Measurements from ENCODE around the gene ANXA3. TPM values are rescaled to one million over a fixed set of nuclear protein-coding genes. Genes with fewer than 3 reads are reported as not detected.
"Not testable (repeated sequence)": the region's sequence is repeated elsewhere in the genome, so short reads cannot be mapped to it uniquely, and the experiment has no call there.

The ANXA3 gene
- 1 to 10 TPM in 1 of 2 experiments, under 1 TPM in 1; 0.41 to 7.4 TPM for total RNA-seq

- ATAC-seq = peak; percentile 45
- Mint-ChIP-seq H3K4me1 (peaks cover 11% of the 10 kb centered on the region), H3K4me3 (peak within 1 kb of the TSS; percentile 40), H3K27ac (no peak within 1 kb of the TSS), H3K27me3 (peaks cover 55% of the 10 kb centered on the region), H3K9me3 (ENCODE audit: low read depth) (no peaks in the 10 kb centered on the region), H3K36me3 (no peaks in the 10 kb centered on the region)
- DNase-seq = no peak
- CTCF ChIA-PET = no interaction called here
Observed at GRCh38 chr4:78551420-78552351, at the start of gene ANXA3. TSS of gene ANXA3 (plus strand) at chr4:78551770. CDS start at chr4:78554474, 2,704 bp downstream.

- peaks cover 18% of the 10 kb centered on the region for H3K27me3 Mint-ChIP-seq
- H3K36me3 Mint-ChIP-seq; ATAC-seq; DNase-seq; H3K4me3 Mint-ChIP-seq; H3K27ac Mint-ChIP-seq; H3K9me3 Mint-ChIP-seq (ENCODE audit: low read depth); H3K4me1 Mint-ChIP-seq; CTCF ChIA-PET: not testable (repeated sequence)
Observed at GRCh38 chr4:78506260-78506659, 45.3 kb upstream of the ANXA3 start.

GRCh38 chr4:78509043-78509442, 42.5 kb upstream of the ANXA3 start:
- H3K4me3 Mint-ChIP-seq = no peak overlapping the region
- no peaks in the 10 kb centered on the region for H3K9me3 Mint-ChIP-seq (ENCODE audit: low read depth)
- DNase-seq (no peak), ATAC-seq (no peak)
- CTCF ChIA-PET = no interaction called here
- no peaks in the 10 kb centered on the region for H3K36me3 Mint-ChIP-seq
- H3K27me3 Mint-ChIP-seq = peaks cover 6% of the 10 kb centered on the region
- H3K4me1 Mint-ChIP-seq = no peaks in the 10 kb centered on the region
- no peak overlapping the region for H3K27ac Mint-ChIP-seq

GRCh38 chr4:78510108-78510507, 41.5 kb upstream of the ANXA3 start:
- DNase-seq (no peak), ATAC-seq (no peak)
- H3K27me3 Mint-ChIP-seq = peaks cover 5% of the 10 kb centered on the region
- no peak overlapping the region for H3K27ac Mint-ChIP-seq
- no peaks in the 10 kb centered on the region for H3K4me1 Mint-ChIP-seq
- H3K4me3 Mint-ChIP-seq = no peak overlapping the region
- H3K36me3 Mint-ChIP-seq = no peaks in the 10 kb centered on the region
- CTCF ChIA-PET = no interaction called here
- H3K9me3 Mint-ChIP-seq (ENCODE audit: low read depth) = no peaks in the 10 kb centered on the region

- no peaks in the 10 kb centered on the region for H3K36me3 Mint-ChIP-seq
Observed at GRCh38 chr4:78510681-78511080, 40.9 kb upstream of the ANXA3 start.

GRCh38 chr4:78512357-78512920, 39.1 kb upstream of the ANXA3 start:
- DNase-seq (no peak), ATAC-seq (no peak)
- no peaks in the 10 kb centered on the region for H3K4me1 Mint-ChIP-seq
- H3K27ac Mint-ChIP-seq = no peak overlapping the region
- H3K27me3 Mint-ChIP-seq = peaks cover 5% of the 10 kb centered on the region
- H3K36me3 Mint-ChIP-seq = no peaks in the 10 kb centered on the region
- no peak overlapping the region for H3K4me3 Mint-ChIP-seq
- H3K9me3 Mint-ChIP-seq (ENCODE audit: low read depth) = no peaks in the 10 kb centered on the region
- CTCF ChIA-PET = no interaction called here

More at GRCh38 chr4:78510681-78511080, 40.9 kb upstream of the ANXA3 start:
- no peak for ATAC-seq
- H3K9me3 Mint-ChIP-seq (ENCODE audit: low read depth) = no peaks in the 10 kb centered on the region
- H3K4me3 Mint-ChIP-seq = no peak overlapping the region
- no peaks in the 10 kb centered on the region for H3K4me1 Mint-ChIP-seq
- CTCF ChIA-PET = no interaction called here
- no peak for DNase-seq
- H3K27ac Mint-ChIP-seq = no peak overlapping the region
- H3K27me3 Mint-ChIP-seq = peaks cover 5% of the 10 kb centered on the region

GRCh38 chr4:78513411-78513975, 38.1 kb upstream of the ANXA3 start:
- no peaks in the 10 kb centered on the region for H3K9me3 Mint-ChIP-seq (ENCODE audit: low read depth)
- ATAC-seq = no peak
- no peak for DNase-seq
- no peaks in the 10 kb centered on the region for H3K36me3 Mint-ChIP-seq
- H3K27me3 Mint-ChIP-seq = peaks cover 2% of the 10 kb centered on the region
- no peak overlapping the region for H3K27ac Mint-ChIP-seq
- no peaks in the 10 kb centered on the region for H3K4me1 Mint-ChIP-seq
- CTCF ChIA-PET = interaction anchor here (0.9 kb wide), 1 partner anchor 912 kb away, joined by 3 read pairs; no protein-coding TSS in a partner anchor
- H3K4me3 Mint-ChIP-seq = no peak overlapping the region

- no peak for ATAC-seq
- no peak for DNase-seq
- H3K4me1 Mint-ChIP-seq = no peaks in the 10 kb centered on the region
- H3K27me3 Mint-ChIP-seq = peaks cover 15% of the 10 kb centered on the region
- no peak overlapping the region for H3K4me3 Mint-ChIP-seq
- CTCF ChIA-PET = interaction anchor here (1.0 kb wide), 1 partner anchor 561 kb away, joined by 3 read pairs; no protein-coding TSS in a partner anchor
- no peaks in the 10 kb centered on the region for H3K9me3 Mint-ChIP-seq (ENCODE audit: low read depth)
- no peaks in the 10 kb centered on the region for H3K36me3 Mint-ChIP-seq
- no peak overlapping the region for H3K27ac Mint-ChIP-seq
Observed at GRCh38 chr4:78517050-78517652, 34.4 kb upstream of the ANXA3 start.

- CTCF ChIA-PET = interaction anchor here (1.2 kb wide), 1 partner anchor 559 kb away, joined by 3 read pairs; no protein-coding TSS in a partner anchor
- ATAC-seq = no peak
- no peak for DNase-seq
- H3K4me1 Mint-ChIP-seq = no peaks in the 10 kb centered on the region
- H3K36me3 Mint-ChIP-seq = no peaks in the 10 kb centered on the region
- H3K9me3 Mint-ChIP-seq (ENCODE audit: low read depth) = no peaks in the 10 kb centered on the region
- H3K4me3 Mint-ChIP-seq = no peak overlapping the region
- H3K27ac Mint-ChIP-seq = no peak overlapping the region
- H3K27me3 Mint-ChIP-seq = peaks cover 15% of the 10 kb centered on the region
Observed at GRCh38 chr4:78518561-78518960, 33.0 kb upstream of the ANXA3 start.

GRCh38 chr4:78519962-78520361, 31.6 kb upstream of the ANXA3 start:
- ATAC-seq (no peak), DNase-seq (no peak)
- peaks cover 26% of the 10 kb centered on the region for H3K27me3 Mint-ChIP-seq
- CTCF ChIA-PET = no interaction called here
- H3K4me3 Mint-ChIP-seq = no peak overlapping the region
- H3K36me3 Mint-ChIP-seq = no peaks in the 10 kb centered on the region
- H3K4me1 Mint-ChIP-seq = no peaks in the 10 kb centered on the region
- no peak overlapping the region for H3K27ac Mint-ChIP-seq
- no peaks in the 10 kb centered on the region for H3K9me3 Mint-ChIP-seq (ENCODE audit: low read depth)

- peaks cover 29% of the 10 kb centered on the region for H3K27me3 Mint-ChIP-seq
- H3K27ac Mint-ChIP-seq = no peak overlapping the region
- DNase-seq = no peak
- no peak overlapping the region for H3K4me3 Mint-ChIP-seq
- no peaks in the 10 kb centered on the region for H3K9me3 Mint-ChIP-seq (ENCODE audit: low read depth)
- CTCF ChIA-PET = no interaction called here
- no peaks in the 10 kb centered on the region for H3K36me3 Mint-ChIP-seq
- no peaks in the 10 kb centered on the region for H3K4me1 Mint-ChIP-seq
- ATAC-seq = no peak
Observed at GRCh38 chr4:78520808-78521226, 30.8 kb upstream of the ANXA3 start.

- ATAC-seq = no peak
- Mint-ChIP-seq H3K27ac (no peak overlapping the region), H3K27me3 (peaks cover 35% of the 10 kb centered on the region), H3K4me3 (no peak overlapping the region), H3K9me3 (ENCODE audit: low read depth) (no peaks in the 10 kb centered on the region), H3K36me3 (no peaks in the 10 kb centered on the region), H3K4me1 (no peaks in the 10 kb centered on the region)
- CTCF ChIA-PET = no interaction called here
- no peak for DNase-seq
Observed at GRCh38 chr4:78524009-78524408, 27.6 kb upstream of the ANXA3 start.

- Mint-ChIP-seq H3K4me1 (no peaks in the 10 kb centered on the region), H3K36me3 (no peaks in the 10 kb centered on the region), H3K9me3 (ENCODE audit: low read depth) (no peaks in the 10 kb centered on the region), H3K27me3 (peaks cover 30% of the 10 kb centered on the region), H3K27ac (no peak overlapping the region), H3K4me3 (no peak overlapping the region)
- no peak for ATAC-seq
- DNase-seq = no peak
- CTCF ChIA-PET = no interaction called here
Observed at GRCh38 chr4:78525559-78525958, 26.0 kb upstream of the ANXA3 start.

Measured in activated CD8-positive, alpha-beta memory T cell treated with anti-CD3 and anti-CD28 coated beads, Interleukin-2, amount 10 ng/mL, durations not matched to agents 7 days and 5 days (primary cell).